GM21367 (cell line): ENCODE data around the gene PPM1A.

ENCODE experiments used
- ATAC-seq: cut with Tn5 transposase; IDR thresholded peaks from one replicate; pipeline ENCODE4 v1.9.1; 2021; ENCODE audit not compliant: unreplicated experiment

Gene PPM1A

GRCh38 chr14:60248697-60249318, at the start of gene PPM1A:
Gene PPM1A (plus strand): TSS chr14:60249221. CDS start chr14:60282704, 33,483 bp downstream.
- peak; percentile 60 for ATAC-seq

GRCh38 chr14:60199321-60199720, 49.7 kb upstream of the PPM1A start:
- no peak for ATAC-seq

- peak; percentile 80 for ATAC-seq
Measured at GRCh38 chr14:60204104-60204842, 44.7 kb upstream of the PPM1A start.

- ATAC-seq = peak; percentile 57
Measured at GRCh38 chr14:60204843-60205774, 43.9 kb upstream of the PPM1A start.

- no peak for ATAC-seq
Measured at GRCh38 chr14:60206249-60206670, 42.8 kb upstream of the PPM1A start.

- peak; percentile 24 for ATAC-seq
Measured at GRCh38 chr14:60206837-60207533, 42.0 kb upstream of the PPM1A start.

GRCh38 chr14:60210703-60211102, 38.3 kb upstream of the PPM1A start:
- ATAC-seq = no peak

- ATAC-seq = no peak
Measured at GRCh38 chr14:60211153-60211552, 37.9 kb upstream of the PPM1A start.

- ATAC-seq = peak; percentile 95
Measured at GRCh38 chr14:60212503-60213371, 36.3 kb upstream of the PPM1A start.

- no peak for ATAC-seq
Measured at GRCh38 chr14:60214003-60214402, 35.0 kb upstream of the PPM1A start.

- no peak for ATAC-seq
Measured at GRCh38 chr14:60214415-60215126, 34.5 kb upstream of the PPM1A start.

- no peak for ATAC-seq
Measured at GRCh38 chr14:60215127-60215444, 33.9 kb upstream of the PPM1A start.

GRCh38 chr14:60215520-60216420, 33.3 kb upstream of the PPM1A start:
- no peak for ATAC-seq

GRCh38 chr14:60217713-60218112, 31.3 kb upstream of the PPM1A start:
- no peak for ATAC-seq

- ATAC-seq = peak; percentile 56
Measured at GRCh38 chr14:60220084-60220483, 28.9 kb upstream of the PPM1A start.

GRCh38 chr14:60220917-60221316, 28.1 kb upstream of the PPM1A start:
- ATAC-seq = no peak

- ATAC-seq = no peak
Measured at GRCh38 chr14:60221457-60221856, 27.6 kb upstream of the PPM1A start.

- no peak for ATAC-seq
Measured at GRCh38 chr14:60222820-60223219, 26.2 kb upstream of the PPM1A start.
